ENCODE data around the gene KRT73. TPM values are rescaled to one million over a fixed set of nuclear protein-coding genes. Genes with fewer than 3 reads are reported as not detected.
A peak's percentile ranks its signal among the peaks of the same experiment; 100 is the strongest.

KRT73 gene
- total RNA-seq, 2 experiments from 2014 or later = 0.45 to 0.91 TPM

DNA sequence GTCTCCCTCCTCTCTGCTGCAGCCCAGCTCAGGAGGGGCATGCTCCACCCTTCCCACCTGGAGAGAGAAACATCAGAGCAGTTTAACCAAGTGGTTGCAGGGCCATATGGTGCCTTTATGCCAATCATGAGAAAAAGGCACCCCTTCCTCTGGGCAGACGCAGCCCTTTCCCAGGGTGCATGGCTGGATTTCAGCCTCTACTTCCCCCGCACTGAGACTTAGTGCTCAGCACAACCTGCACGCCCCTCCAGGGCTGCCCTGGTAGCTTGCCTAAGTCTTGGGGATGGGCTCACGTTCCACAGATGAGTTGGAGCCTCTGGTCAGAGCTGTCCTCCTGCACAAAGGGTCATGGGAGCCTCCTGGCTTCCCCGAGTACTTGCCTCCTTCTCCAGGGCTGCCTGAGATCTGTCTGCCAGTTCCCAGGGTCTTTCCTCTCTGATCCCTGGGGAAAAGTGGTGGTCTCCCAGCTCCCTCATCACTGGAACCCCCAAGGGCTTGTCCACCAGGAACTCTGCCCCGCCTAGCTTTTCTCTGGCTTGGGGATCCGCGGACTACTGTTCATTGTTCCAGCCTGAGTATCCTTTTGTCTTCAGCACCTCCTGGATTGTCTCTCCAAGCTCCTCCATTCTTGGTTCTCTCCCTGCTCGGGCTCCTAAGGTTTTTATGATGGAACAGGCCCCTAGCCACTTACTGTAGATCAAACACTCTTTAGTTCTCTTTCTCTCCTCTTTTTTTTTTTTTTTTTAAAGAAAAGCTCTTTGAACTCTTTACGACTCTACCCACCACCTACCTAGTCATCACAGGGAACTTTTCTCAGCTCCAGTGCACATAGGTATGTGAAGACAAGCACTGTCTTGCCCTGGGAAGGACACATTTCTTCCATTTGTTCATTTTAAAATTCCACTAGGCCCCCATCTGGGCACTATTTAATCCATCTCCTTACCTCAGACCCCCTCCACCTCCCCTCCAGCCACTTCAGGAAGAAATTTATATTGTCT is 38.6 kb downstream of the KRT73 start:
- POLR2A ChIA-PET = interaction anchor here (1.1 kb wide), 1 partner anchor 65 kb away, joined by 3 read pairs; no protein-coding TSS in a partner anchor

DNA sequence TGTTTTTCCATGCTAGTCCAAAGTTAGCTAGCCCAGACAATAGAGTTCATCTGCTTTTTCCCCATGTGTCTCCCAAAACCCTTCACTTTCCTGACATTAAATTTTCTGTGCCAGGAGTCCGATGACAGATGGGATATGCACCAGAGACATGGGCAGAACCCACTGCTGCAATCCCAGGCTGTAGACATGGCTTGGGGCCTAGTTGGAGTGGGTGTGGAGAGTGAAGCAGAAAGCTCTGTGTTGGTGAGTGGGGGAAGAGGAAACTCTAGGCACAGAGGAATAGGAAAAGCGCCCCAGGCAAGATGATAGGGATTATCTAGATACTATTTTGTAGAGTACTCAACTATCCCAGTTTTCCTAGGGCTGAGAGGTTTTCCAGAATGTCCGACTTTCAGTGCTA is 39.9 kb downstream of the KRT73 start:
- ATAC-seq = no peak
- ChIA-PET CTCF (interaction anchor here (0.8 to 20.3 kb wide), 2 partner anchors 9 to 297 kb away, joined by 3 to 736 read pairs; no protein-coding TSS in a partner anchor), POLR2A (no interaction called here)
- H3K27ac Mint-ChIP-seq = no peak overlapping the region
- no peaks in the 10 kb centered on the region for H3K36me3 Mint-ChIP-seq (ENCODE audit: low read depth)
- H3K4me1 Mint-ChIP-seq (ENCODE audit: low read depth) = peaks cover 5% of the 10 kb centered on the region
- H3K27me3 Mint-ChIP-seq (ENCODE audit: low read depth) = peaks cover 6% of the 10 kb centered on the region
- H3K9me3 Mint-ChIP-seq (ENCODE audit: insufficient read depth) = no peaks in the 10 kb centered on the region
- no peak for DNase-seq
- H3K4me3 Mint-ChIP-seq = no peak overlapping the region

More for the DNA sequence above, 38.6 kb downstream of the KRT73 start:
- CTCF ChIA-PET = interaction anchor here (0.6 to 20.3 kb wide), 4 partner anchors 53 to 296 kb away, joined by 3 to 736 read pairs (median 3); no protein-coding TSS in a partner anchor
- Mint-ChIP-seq H3K27me3 (ENCODE audit: low read depth) (peaks cover 6% of the 10 kb centered on the region), H3K4me1 (ENCODE audit: low read depth) (peaks cover 9% of the 10 kb centered on the region), H3K9me3 (ENCODE audit: insufficient read depth) (no peaks in the 10 kb centered on the region), H3K27ac (no peak overlapping the region), H3K4me3 (no peak overlapping the region), H3K36me3 (ENCODE audit: low read depth) (no peaks in the 10 kb centered on the region)
- DNase-seq = no peak
- no peak for ATAC-seq

DNA sequence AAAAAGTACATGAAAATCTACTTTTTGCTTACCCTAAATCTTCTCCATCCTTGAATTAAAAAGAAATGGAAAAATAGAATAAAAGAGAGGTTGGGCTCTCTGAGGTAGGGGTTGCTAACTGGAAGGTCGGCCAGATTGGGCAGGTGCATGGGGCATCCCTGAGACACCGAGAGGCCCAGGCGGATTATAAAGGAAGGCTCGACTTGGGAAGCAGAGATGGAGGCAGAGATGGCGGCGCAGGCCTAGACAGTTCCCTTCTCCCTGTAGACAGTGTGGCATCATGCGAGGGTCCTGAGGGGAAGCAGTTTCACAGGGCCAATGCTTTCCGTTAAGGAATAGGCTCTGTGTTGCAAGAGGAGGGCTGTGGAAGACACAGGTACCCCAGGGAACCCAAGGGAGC is 41.0 kb downstream of the KRT73 start:
- ATAC-seq (no peak), DNase-seq (no peak)
- H3K27me3 Mint-ChIP-seq (ENCODE audit: low read depth) = peaks cover 10% of the 10 kb centered on the region
- no peak overlapping the region for H3K27ac Mint-ChIP-seq
- H3K36me3 Mint-ChIP-seq (ENCODE audit: low read depth) = no peaks in the 10 kb centered on the region
- ChIA-PET POLR2A (no interaction called here), CTCF (interaction anchor here (1.1 to 20.3 kb wide), 2 partner anchors 205 to 298 kb away, joined by 4 to 736 read pairs; no protein-coding TSS in a partner anchor)
- H3K9me3 Mint-ChIP-seq (ENCODE audit: insufficient read depth) = no peaks in the 10 kb centered on the region
- no peak overlapping the region for H3K4me3 Mint-ChIP-seq
- peaks cover 3% of the 10 kb centered on the region for H3K4me1 Mint-ChIP-seq (ENCODE audit: low read depth)

GRCh38 chr12:52575948-52576347 is 42.4 kb downstream of the KRT73 start:
- H3K36me3 Mint-ChIP-seq (ENCODE audit: low read depth) = no peaks in the 10 kb centered on the region
- H3K4me3 Mint-ChIP-seq = no peak overlapping the region
- ATAC-seq = no peak
- peaks cover 11% of the 10 kb centered on the region for H3K27me3 Mint-ChIP-seq (ENCODE audit: low read depth)
- no peak for DNase-seq
- peaks cover 6% of the 10 kb centered on the region for H3K4me1 Mint-ChIP-seq (ENCODE audit: low read depth)
- H3K27ac Mint-ChIP-seq = no peak overlapping the region
- H3K9me3 Mint-ChIP-seq (ENCODE audit: insufficient read depth) = no peaks in the 10 kb centered on the region
- POLR2A ChIA-PET = interaction anchor here (0.7 kb wide), 1 partner anchor 284 kb away, joined by 3 read pairs; no protein-coding TSS in a partner anchor
- CTCF ChIA-PET = interaction anchor here (1.1 to 20.3 kb wide), 2 partner anchors 204 to 300 kb away, joined by 4 to 736 read pairs; no protein-coding TSS in a partner anchor

DNA sequence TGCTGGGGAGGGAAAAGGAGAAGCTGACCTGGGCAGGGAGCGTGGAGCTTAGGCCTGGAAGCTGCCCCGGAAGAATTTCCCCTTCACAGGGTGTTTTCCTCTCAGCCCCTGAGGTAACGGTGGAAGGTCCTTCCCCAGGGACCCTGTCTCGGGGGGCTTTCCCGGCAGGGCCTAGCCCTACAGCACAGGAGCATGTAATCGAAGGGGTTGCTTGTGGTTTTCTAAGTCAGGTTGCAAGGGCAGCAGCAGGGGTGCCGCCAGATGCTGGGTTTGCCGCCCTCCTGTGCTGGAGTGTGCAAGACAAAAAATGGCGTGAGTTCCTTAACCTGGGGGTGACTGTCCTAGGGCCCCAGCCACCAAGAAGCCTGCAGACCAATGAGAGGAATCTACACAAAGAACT is 43.1 kb downstream of the KRT73 start:
- Mint-ChIP-seq H3K9me3 (ENCODE audit: insufficient read depth) (no peaks in the 10 kb centered on the region), H3K27me3 (ENCODE audit: low read depth) (peaks cover 12% of the 10 kb centered on the region), H3K4me1 (ENCODE audit: low read depth) (peaks cover 6% of the 10 kb centered on the region), H3K36me3 (ENCODE audit: low read depth) (no peaks in the 10 kb centered on the region), H3K4me3 (no peak overlapping the region), H3K27ac (no peak overlapping the region)
- CTCF ChIA-PET = interaction anchor here (2.1 to 20.3 kb wide), 2 partner anchors 10 to 300 kb away, joined by 7 to 736 read pairs; no protein-coding TSS in a partner anchor
- DNase-seq (no peak), ATAC-seq (no peak)
- POLR2A ChIA-PET = interaction anchor here (1.1 kb wide), 1 partner anchor 168 kb away, joined by 3 read pairs; no protein-coding TSS in a partner anchor

DNA sequence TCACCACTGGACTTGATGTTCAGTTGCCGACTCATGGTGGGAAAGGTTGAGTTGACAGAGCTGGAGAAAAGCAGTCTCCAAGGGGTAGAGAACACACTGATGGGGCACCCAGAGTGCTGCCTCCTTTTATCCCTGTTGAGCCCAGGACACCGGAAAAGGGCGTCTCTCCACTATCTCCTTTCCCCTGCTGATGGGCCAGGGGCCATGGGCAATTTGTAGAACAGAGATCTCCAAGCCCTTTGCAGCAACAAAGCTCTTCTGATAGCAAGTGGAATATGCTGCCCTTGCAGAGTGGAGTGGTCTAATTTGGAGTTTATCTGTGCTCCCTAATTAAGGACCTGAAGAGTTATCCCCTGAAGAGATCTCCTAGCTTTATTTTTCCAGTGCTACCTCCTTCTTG is 44.6 kb downstream of the KRT73 start, which contains the start of gene KRT74:
KRT74 (minus strand) TSS at position 101 of the 400 bp plus-strand sequence; CDS start at position 35, 66 bp downstream.
- peaks cover 14% of the 10 kb centered on the region for H3K27me3 Mint-ChIP-seq (ENCODE audit: low read depth)
- H3K4me1 Mint-ChIP-seq (ENCODE audit: low read depth) = peaks cover 6% of the 10 kb centered on the region
- DNase-seq (no peak), ATAC-seq (no peak)
- no peaks in the 10 kb centered on the region for H3K36me3 Mint-ChIP-seq (ENCODE audit: low read depth)
- ChIA-PET POLR2A (no interaction called here), CTCF (interaction anchor here (1.0 to 20.3 kb wide), 4 partner anchors 10 to 302 kb away, joined by 3 to 736 read pairs (median 6); no protein-coding TSS in a partner anchor)
- no peak within 1 kb of the TSS for H3K4me3 Mint-ChIP-seq
- no peaks in the 10 kb centered on the region for H3K9me3 Mint-ChIP-seq (ENCODE audit: insufficient read depth)
- H3K27ac Mint-ChIP-seq = no peak within 1 kb of the TSS

- Mint-ChIP-seq H3K27ac (no peak overlapping the region), H3K4me3 (no peak overlapping the region), H3K4me1 (ENCODE audit: low read depth) (peaks cover 6% of the 10 kb centered on the region), H3K27me3 (ENCODE audit: low read depth) (peaks cover 14% of the 10 kb centered on the region), H3K36me3 (ENCODE audit: low read depth) (no peaks in the 10 kb centered on the region), H3K9me3 (ENCODE audit: insufficient read depth) (no peaks in the 10 kb centered on the region)
- ATAC-seq = no peak
- ChIA-PET CTCF (interaction anchor here (1.0 to 20.3 kb wide), 3 partner anchors 10 to 302 kb away, joined by 5 to 736 read pairs (median 7); no protein-coding TSS in a partner anchor), POLR2A (no interaction called here)
- no peak for DNase-seq
These were observed 45.1 kb downstream of the KRT73 start for GRCh38 chr12:52573306-52573705.

- Mint-ChIP-seq H3K4me3 (no peak overlapping the region), H3K9me3 (ENCODE audit: insufficient read depth) (no peaks in the 10 kb centered on the region), H3K27me3 (ENCODE audit: low read depth) (peaks cover 14% of the 10 kb centered on the region), H3K4me1 (ENCODE audit: low read depth) (peaks cover 6% of the 10 kb centered on the region), H3K36me3 (ENCODE audit: low read depth) (no peaks in the 10 kb centered on the region), H3K27ac (no peak overlapping the region)
- POLR2A ChIA-PET = no interaction called here
- ATAC-seq = no peak
- DNase-seq = no peak
- CTCF ChIA-PET = no interaction called here
These were observed 47.8 kb downstream of the KRT73 start for GRCh38 chr12:52570511-52570910.

GRCh38 chr12:52568111-52568510 is 50.2 kb downstream of the KRT73 start:
- no peak for ATAC-seq

GRCh38 chr12:52566847-52567291 is 51.5 kb downstream of the KRT73 start:
- ChIA-PET CTCF (interaction anchor here (0.6 to 1.5 kb wide), 4 partner anchors 195 to 318 kb away, joined by 3 to 5 read pairs (median 4); no protein-coding TSS in a partner anchor), POLR2A (no interaction called here)
- Mint-ChIP-seq H3K36me3 (ENCODE audit: low read depth) (no peaks in the 10 kb centered on the region), H3K27me3 (ENCODE audit: low read depth) (peaks cover 20% of the 10 kb centered on the region), H3K9me3 (ENCODE audit: insufficient read depth) (no peaks in the 10 kb centered on the region), H3K4me1 (ENCODE audit: low read depth) (no peaks in the 10 kb centered on the region), H3K4me3 (no peak overlapping the region), H3K27ac (no peak overlapping the region)
- ATAC-seq = peak; percentile 49
- DNase-seq = no peak

More at GRCh38 chr12:52568111-52568510, 50.2 kb downstream of the KRT73 start:
- Mint-ChIP-seq H3K27ac (no peak overlapping the region), H3K36me3 (ENCODE audit: low read depth) (no peaks in the 10 kb centered on the region), H3K9me3 (ENCODE audit: insufficient read depth) (no peaks in the 10 kb centered on the region), H3K4me3 (no peak overlapping the region), H3K27me3 (ENCODE audit: low read depth) (peaks cover 25% of the 10 kb centered on the region), H3K4me1 (ENCODE audit: low read depth) (peaks cover 3% of the 10 kb centered on the region)
- DNase-seq = no peak
- ChIA-PET POLR2A (no interaction called here), CTCF (interaction anchor here (0.9 kb wide), 1 partner anchor 312 kb away, joined by 3 read pairs; no protein-coding TSS in a partner anchor)

DNA sequence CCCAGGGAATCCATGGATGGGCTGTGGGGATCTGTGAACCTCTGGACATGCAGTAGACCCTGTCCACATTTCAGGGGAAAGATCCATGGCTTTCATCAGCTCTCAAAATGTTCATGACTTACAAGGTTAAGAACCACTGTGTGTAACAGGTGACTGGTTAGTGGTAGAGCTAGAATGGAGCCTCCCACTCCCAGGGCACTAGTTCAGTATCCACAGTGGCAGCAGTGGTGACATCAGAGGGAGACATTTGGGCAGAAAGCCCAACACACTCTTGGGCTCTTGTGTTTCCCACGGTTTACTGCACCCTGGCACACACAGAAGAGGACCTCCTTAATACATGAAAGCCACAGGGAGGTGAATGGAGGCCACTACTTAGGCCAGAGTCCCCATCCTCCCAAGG is 53.8 kb downstream of the KRT73 start:
- H3K36me3 Mint-ChIP-seq (ENCODE audit: low read depth) = no peaks in the 10 kb centered on the region
- CTCF ChIA-PET = no interaction called here
- POLR2A ChIA-PET = no interaction called here
- DNase-seq = no peak
- peaks cover 21% of the 10 kb centered on the region for H3K27me3 Mint-ChIP-seq (ENCODE audit: low read depth)
- no peaks in the 10 kb centered on the region for H3K4me1 Mint-ChIP-seq (ENCODE audit: low read depth)
- no peak for ATAC-seq
- H3K27ac Mint-ChIP-seq = no peak overlapping the region
- no peak overlapping the region for H3K4me3 Mint-ChIP-seq
- no peaks in the 10 kb centered on the region for H3K9me3 Mint-ChIP-seq (ENCODE audit: insufficient read depth)
